GM13976 (cell line): ENCODE data around the gene KLHL15.

Experiments
- DNase-seq: peaks from one replicate; pipeline ENCODE4 v3.0.0; 2012; ENCODE audit warnings: low spot score
- in situ Hi-C: fragments of 300-500 bp; cut with MboI; formaldehyde crosslinking; loops from one replicate; pipeline ENCODE4 v1.12.0; 2022; ENCODE audit warnings: low sequenced_read_pairs, mixed read lengths, inconsistent platforms; ENCODE audit not compliant: unreplicated experiment
- TF ChIP-seq, protein P1 (sequence below): IDR thresholded peaks from 2 replicates; pipeline ENCODE4 v1.5.1; 2012; ENCODE audit warnings: borderline replicate concordance, mild to moderate bottlenecking; ENCODE audit not compliant: insufficient read depth; ENCODE audit errors: extremely low read depth, missing control alignments, control extremely low read depth

Gene KLHL15

DNA sequence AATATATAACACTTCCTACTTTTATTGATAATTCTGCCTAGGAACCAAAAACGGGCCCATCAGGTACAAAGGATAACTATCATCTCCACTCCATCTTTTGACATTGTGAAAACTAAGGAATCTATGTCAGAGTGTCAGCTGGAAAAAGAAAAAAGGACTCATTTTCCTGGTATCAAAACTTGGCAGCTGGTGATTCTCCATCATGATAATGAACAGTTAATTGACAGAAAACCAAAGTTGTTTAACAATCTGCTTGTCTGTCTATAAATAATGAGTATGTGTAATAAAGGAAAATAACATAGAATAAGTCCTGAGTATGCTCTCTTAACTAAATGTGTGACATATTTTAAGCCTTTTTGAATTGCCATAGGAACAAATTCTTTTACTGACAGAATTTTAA lies 87.8 kb downstream of the KLHL15 start:
- TF ChIP-seq, protein P1, sequence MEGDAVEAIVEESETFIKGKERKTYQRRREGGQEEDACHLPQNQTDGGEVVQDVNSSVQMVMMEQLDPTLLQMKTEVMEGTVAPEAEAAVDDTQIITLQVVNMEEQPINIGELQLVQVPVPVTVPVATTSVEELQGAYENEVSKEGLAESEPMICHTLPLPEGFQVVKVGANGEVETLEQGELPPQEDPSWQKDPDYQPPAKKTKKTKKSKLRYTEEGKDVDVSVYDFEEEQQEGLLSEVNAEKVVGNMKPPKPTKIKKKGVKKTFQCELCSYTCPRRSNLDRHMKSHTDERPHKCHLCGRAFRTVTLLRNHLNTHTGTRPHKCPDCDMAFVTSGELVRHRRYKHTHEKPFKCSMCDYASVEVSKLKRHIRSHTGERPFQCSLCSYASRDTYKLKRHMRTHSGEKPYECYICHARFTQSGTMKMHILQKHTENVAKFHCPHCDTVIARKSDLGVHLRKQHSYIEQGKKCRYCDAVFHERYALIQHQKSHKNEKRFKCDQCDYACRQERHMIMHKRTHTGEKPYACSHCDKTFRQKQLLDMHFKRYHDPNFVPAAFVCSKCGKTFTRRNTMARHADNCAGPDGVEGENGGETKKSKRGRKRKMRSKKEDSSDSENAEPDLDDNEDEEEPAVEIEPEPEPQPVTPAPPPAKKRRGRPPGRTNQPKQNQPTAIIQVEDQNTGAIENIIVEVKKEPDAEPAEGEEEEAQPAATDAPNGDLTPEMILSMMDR = no peak
- in situ Hi-C loops = no loop called here
- no peak for DNase-seq

- in situ Hi-C loops = no loop called here
- DNase-seq = no peak
- TF ChIP-seq, protein P1 = no peak
Measured at GRCh38 chrX:23938690-23939089, 88.3 kb downstream of the KLHL15 start.

GRCh38 chrX:23937100-23937499 lies 89.9 kb downstream of the KLHL15 start:
- in situ Hi-C loops = no loop called here
- no peak for DNase-seq
- TF ChIP-seq, protein P1 = no peak

DNA sequence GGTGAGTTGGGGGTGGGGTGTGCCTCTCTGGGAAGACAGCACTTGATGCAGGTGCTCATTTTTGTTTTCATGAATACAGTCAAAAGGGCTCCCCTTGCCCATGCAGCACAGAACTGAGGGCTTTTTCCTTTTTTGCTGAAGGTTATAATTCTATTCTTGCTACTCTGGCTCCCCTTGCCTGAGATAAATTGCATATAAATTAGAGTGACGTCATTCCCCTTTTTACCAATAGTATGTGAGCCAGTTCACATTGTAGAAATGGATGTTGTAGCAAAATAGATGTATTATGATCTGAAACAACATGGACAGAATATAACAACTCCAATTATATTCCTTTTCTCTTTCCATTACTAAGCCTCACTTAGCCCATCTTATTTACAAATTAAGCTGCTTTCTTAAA lies 90.8 kb downstream of the KLHL15 start:
- in situ Hi-C loops = no loop called here
- DNase-seq = no peak
- TF ChIP-seq, protein P1 = no peak

DNA sequence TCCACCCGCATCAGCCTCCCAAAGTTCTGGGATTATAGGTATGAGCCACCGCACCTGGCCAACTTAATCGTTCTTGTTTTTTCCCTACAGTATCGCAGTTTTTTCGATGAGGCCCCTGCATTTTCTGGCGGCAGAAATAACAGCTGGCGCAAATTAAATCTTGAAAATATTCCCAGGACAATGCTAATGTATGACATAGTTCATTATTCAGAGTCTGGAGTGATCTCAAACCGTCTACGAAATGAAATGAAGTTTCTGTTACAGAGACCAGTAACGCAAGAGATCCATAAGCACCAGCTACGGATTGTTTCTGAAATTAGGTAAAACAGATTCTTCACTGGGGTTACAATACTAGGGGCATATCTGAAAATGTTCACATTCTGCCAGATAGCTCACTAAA lies 91.9 kb downstream of the KLHL15 start:
- TF ChIP-seq, protein P1 = no peak
- in situ Hi-C loops = no loop called here
- DNase-seq = no peak
